Iris pigment epithelial cell (primary cell): ENCODE data around the gene TMEM109.

Experiments
- DNase-seq: peaks from one replicate; pipeline ENCODE4 v3.0.0-alpha.2; 2011; ENCODE audit warnings: low read depth

The TMEM109 gene

GRCh38 chr11:60910281-60910687 lies 3.7 kb upstream of the TMEM109 start:
- DNase-seq = no peak

GRCh38 chr11:60910711-60911380 lies 3.1 kb upstream of the TMEM109 start:
- no peak for DNase-seq

GRCh38 chr11:60912223-60912850 lies 1.6 kb upstream of the TMEM109 start:
- no peak for DNase-seq

GRCh38 chr11:60912851-60913528 lies 968 bp upstream of the TMEM109 start:
- no peak for DNase-seq

GRCh38 chr11:60914633-60915247 lies 782 bp downstream of the TMEM109 start:
- DNase-seq = peak; percentile 50

GRCh38 chr11:60915248-60915914 lies 1.4 kb downstream of the TMEM109 start:
- DNase-seq = peak; percentile 52

- DNase-seq = no peak
Measured at GRCh38 chr11:60916669-60917206, 2.8 kb downstream of the TMEM109 start.

GRCh38 chr11:60917267-60917666 lies 3.3 kb downstream of the TMEM109 start:
- DNase-seq = no peak

GRCh38 chr11:60918251-60918938 lies 4.4 kb downstream of the TMEM109 start:
- DNase-seq = peak; percentile 6

- peak; percentile 60 for DNase-seq
Measured at GRCh38 chr11:60918939-60919265, 4.9 kb downstream of the TMEM109 start.

- DNase-seq = no peak
Measured at GRCh38 chr11:60919320-60919719, 5.4 kb downstream of the TMEM109 start.

- no peak for DNase-seq
Measured at GRCh38 chr11:60919956-60920355, 6.0 kb downstream of the TMEM109 start.

GRCh38 chr11:60921259-60921658 lies 7.3 kb downstream of the TMEM109 start:
- no peak for DNase-seq

GRCh38 chr11:60921777-60922335 lies 7.9 kb downstream of the TMEM109 start:
- no peak for DNase-seq

GRCh38 chr11:60922906-60923305 lies 8.9 kb downstream of the TMEM109 start:
- DNase-seq = no peak

GRCh38 chr11:60923326-60923725 lies 9.4 kb downstream of the TMEM109 start:
- no peak for DNase-seq

GRCh38 chr11:60923800-60924109 lies 9.8 kb downstream of the TMEM109 start:
- DNase-seq = no peak

- DNase-seq = peak; percentile 61
Measured at GRCh38 chr11:60924110-60924905, 10.3 kb downstream of the TMEM109 start, which contains the start of gene TMEM132A. Gene TMEM132A, plus strand, starts transcription at chr11:60924460. Its CDS starts 174 bp downstream, at chr11:60924634.

GRCh38 chr11:60924906-60925853 lies 11.2 kb downstream of the TMEM109 start:
- no peak for DNase-seq
